Loucy (cell line): ENCODE results near the gene SLC15A1.

Source experiments
- CTCF ChIP-seq: fragments of 200-600 bp; sonication (generic); conservative IDR thresholded peaks from 2 replicates; pipeline ENCODE4 v1.5.1; 2014; ENCODE audit warnings: mild to moderate bottlenecking, antibody characterized with exemption, low read length
- EZH2phosphoT487 ChIP-seq: fragments of 200-600 bp; IDR thresholded peaks from 2 replicates; pipeline ENCODE4 v1.6.1; 2018; ENCODE audit warnings: antibody characterized with exemption, mild to moderate bottlenecking, moderate library complexity, borderline replicate concordance

- TF ChIP-seq CTCF: no peak
- TF ChIP-seq EZH2phosphoT487: no peak
Observed at GRCh38 chr13:98792321-98792720, 39.8 kb upstream of the SLC15A1 start.
